ENCODE results near the gene MACC1.

The MACC1 gene, protein sequence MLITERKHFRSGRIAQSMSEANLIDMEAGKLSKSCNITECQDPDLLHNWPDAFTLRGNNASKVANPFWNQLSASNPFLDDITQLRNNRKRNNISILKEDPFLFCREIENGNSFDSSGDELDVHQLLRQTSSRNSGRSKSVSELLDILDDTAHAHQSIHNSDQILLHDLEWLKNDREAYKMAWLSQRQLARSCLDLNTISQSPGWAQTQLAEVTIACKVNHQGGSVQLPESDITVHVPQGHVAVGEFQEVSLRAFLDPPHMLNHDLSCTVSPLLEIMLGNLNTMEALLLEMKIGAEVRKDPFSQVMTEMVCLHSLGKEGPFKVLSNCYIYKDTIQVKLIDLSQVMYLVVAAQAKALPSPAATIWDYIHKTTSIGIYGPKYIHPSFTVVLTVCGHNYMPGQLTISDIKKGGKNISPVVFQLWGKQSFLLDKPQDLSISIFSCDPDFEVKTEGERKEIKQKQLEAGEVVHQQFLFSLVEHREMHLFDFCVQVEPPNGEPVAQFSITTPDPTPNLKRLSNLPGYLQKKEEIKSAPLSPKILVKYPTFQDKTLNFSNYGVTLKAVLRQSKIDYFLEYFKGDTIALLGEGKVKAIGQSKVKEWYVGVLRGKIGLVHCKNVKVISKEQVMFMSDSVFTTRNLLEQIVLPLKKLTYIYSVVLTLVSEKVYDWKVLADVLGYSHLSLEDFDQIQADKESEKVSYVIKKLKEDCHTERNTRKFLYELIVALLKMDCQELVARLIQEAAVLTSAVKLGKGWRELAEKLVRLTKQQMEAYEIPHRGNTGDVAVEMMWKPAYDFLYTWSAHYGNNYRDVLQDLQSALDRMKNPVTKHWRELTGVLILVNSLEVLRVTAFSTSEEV

DNA sequence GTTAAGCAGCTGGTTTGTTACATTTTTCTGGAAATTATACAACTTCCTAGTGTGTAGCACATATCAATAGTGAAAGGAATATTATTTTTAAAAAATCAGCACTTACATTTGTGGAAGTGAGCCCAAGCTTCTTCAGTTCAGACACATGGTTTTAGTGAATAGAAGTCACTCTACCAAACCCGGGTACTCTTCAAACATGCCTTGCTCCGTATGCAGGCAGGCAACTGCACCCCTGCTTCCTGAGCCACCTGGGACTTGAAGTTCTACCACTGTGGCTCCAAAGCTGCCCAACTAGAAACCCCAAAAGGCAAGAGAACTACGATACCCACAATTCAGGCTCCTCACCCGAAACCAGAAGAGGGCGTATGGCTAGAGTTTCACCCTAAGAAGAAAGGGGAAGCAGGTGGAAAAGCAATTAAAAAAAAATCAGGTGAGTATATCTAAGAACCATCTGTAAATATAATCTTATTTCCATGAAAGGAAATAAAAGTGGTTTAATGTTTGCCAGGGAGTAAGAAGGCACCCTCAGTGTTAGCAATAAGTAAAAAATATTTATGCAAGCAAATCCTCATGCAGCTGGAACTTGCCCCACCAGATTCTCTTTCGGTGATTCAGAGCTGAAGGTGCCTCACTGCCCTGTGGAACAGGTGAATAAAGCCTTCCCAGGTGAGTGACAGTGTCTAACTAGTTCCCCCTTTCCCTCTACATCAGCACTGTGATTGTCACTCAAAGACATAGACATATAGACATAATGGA, at the start of gene MACC1:
MACC1 (minus strand) TSS at position 192 of the 756 bp plus-strand sequence. CDS start 55,522 bp downstream, outside the sequence.
- DNase-seq (ENCODE audit: extremely low spot score), result peak; percentile 46
- POLR2A ChIA-PET, result no interaction called here
- TF ChIP-seq, protein P1, sequence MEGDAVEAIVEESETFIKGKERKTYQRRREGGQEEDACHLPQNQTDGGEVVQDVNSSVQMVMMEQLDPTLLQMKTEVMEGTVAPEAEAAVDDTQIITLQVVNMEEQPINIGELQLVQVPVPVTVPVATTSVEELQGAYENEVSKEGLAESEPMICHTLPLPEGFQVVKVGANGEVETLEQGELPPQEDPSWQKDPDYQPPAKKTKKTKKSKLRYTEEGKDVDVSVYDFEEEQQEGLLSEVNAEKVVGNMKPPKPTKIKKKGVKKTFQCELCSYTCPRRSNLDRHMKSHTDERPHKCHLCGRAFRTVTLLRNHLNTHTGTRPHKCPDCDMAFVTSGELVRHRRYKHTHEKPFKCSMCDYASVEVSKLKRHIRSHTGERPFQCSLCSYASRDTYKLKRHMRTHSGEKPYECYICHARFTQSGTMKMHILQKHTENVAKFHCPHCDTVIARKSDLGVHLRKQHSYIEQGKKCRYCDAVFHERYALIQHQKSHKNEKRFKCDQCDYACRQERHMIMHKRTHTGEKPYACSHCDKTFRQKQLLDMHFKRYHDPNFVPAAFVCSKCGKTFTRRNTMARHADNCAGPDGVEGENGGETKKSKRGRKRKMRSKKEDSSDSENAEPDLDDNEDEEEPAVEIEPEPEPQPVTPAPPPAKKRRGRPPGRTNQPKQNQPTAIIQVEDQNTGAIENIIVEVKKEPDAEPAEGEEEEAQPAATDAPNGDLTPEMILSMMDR (IDR thresholded peaks at IDR 0.05; ENCODE audit: control extremely low read depth, extremely low read depth, low read depth, missing control alignments), result peak; percentile 59
- CTCF ChIA-PET, result interaction anchor here (0.9 to 8.1 kb wide), 12 partner anchors 11 to 235 kb away, joined by 3 to 85 read pairs (median 4); partner anchors contain the start of gene ITGB8

DNA sequence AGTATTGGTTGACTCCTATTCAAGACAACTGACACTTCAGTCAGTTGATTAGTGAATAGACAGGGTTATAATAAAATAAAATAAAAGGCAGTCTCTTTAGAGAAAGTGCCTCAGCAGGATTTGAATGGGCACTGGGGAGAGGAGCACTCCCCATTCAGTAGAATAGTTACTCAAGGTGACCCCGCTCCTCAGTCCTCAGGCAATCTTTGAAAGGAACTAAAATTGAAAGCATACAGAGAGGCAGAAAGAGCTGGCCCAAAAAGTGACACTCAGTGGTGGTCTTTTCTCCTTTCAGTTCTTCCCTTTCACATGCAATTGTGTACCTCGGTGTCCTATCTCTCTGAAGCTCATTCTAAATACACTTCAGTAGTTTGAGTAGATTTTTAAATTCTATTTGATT, 47.4 kb upstream of the MACC1 start:
- TF ChIP-seq, protein P1 (IDR thresholded peaks at IDR 0.05; ENCODE audit: control extremely low read depth, extremely low read depth, low read depth, missing control alignments), result no peak
- CTCF ChIA-PET, result interaction anchor here (0.8 to 2.0 kb wide), 7 partner anchors 10 to 334 kb away, joined by 3 to 8 read pairs (median 5); partner anchors contain the start of gene MACC1
- DNase-seq (ENCODE audit: extremely low spot score), result no peak
- POLR2A ChIA-PET, result no interaction called here

DNA sequence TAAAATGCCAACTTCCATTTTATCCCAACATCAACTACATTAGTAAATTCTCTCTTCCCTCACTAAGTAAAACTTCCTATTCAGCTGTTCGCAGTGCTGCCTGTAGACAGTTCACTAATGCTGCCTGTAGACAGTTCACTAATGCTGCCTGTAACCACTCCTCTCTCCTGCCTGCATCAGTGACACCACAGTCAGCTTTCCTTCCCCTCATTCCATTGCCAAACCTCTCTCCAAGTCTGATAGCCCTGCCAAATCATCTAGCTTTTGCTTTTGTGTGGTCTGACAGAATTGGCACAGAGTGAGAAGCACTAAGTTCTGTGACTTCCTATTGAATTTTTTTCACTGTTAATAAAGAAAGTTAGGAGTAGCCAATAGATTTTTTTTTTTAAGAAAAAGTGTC, 43.0 kb upstream of the MACC1 start:
- TF ChIP-seq, protein P1 (IDR thresholded peaks at IDR 0.05; ENCODE audit: control extremely low read depth, extremely low read depth, low read depth, missing control alignments), result no peak
- no peak for DNase-seq (ENCODE audit: extremely low spot score)
- CTCF ChIA-PET, result no interaction called here
- POLR2A ChIA-PET, result no interaction called here

DNA sequence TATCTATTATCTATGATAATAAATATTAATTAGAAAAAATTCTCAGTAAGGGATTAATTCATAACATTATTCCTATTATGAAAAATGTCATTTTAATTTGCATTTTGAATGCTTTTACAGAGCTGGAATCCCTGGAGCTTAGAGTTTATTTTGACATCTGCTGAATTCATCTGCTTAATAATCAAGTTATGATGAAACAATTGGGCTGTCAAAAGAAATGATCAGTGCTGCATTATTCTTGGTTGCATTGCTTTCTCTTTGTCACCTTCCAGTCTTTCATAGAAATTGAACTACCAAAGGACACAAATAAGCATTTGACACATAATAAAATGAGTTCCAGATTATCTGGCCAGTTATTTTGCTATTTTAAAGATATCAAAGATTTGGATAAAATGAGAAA, 40.0 kb upstream of the MACC1 start:
- TF ChIP-seq, protein P1 (IDR thresholded peaks at IDR 0.05; ENCODE audit: control extremely low read depth, extremely low read depth, low read depth, missing control alignments), result no peak
- CTCF ChIA-PET, result interaction anchor here (3.0 kb wide), 1 partner anchor 14 kb away, joined by 8 read pairs; no protein-coding TSS in a partner anchor
- POLR2A ChIA-PET, result no interaction called here
- DNase-seq (ENCODE audit: extremely low spot score), result no peak

DNA sequence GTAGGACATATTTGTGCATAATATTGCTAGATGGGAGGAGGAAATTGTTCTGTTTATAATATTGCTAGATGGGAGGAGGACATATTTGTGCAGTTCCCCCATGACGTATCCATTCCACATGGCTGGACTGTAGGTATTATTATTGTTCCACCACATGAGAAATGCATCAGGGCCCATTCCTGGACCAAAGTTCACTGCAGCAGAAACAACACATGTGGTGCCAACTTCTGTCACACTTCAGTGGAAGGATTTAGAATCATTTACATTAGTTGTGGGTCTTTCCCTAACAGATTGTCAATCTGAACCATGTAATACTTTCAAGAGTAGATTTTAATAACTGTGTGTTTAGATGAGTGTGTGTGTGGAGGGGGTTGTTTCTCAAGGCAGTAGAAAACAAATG, 32.7 kb upstream of the MACC1 start:
- no peak for DNase-seq (ENCODE audit: extremely low spot score)
- TF ChIP-seq, protein P1 (IDR thresholded peaks at IDR 0.05; ENCODE audit: control extremely low read depth, extremely low read depth, low read depth, missing control alignments), result no peak
- POLR2A ChIA-PET, result no interaction called here
- CTCF ChIA-PET, result interaction anchor here (0.8 to 1.3 kb wide), 2 partner anchors 18 to 47 kb away, joined by 3 read pairs; no protein-coding TSS in a partner anchor

DNA sequence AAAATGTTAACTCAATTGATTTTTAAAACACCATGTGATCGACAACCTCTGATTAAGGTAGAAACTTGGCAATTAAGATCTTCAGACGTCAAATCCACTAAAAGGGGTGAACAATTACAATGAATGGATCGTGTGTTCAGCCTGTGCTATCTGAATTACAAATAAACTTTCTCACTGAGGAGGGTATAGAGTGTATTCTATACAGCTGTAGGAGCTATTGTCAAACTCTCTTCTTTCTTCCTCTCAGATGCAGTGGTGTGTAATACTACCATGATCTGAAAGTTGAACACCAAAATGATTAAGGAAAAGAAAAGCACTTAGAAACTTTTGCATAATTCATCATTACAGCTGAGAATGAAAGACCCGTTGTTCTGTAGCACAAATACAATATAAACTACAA, 32.2 kb upstream of the MACC1 start:
- TF ChIP-seq, protein P1 (IDR thresholded peaks at IDR 0.05; ENCODE audit: control extremely low read depth, extremely low read depth, low read depth, missing control alignments), result no peak
- ChIA-PET POLR2A (no interaction called here), CTCF (interaction anchor here (1.3 kb wide), 1 partner anchor 47 kb away, joined by 3 read pairs; no protein-coding TSS in a partner anchor)
- no peak for DNase-seq (ENCODE audit: extremely low spot score)

All from GM10248 (cell line).